ENCODE measurements around the gene SDK1. TPM values are rescaled to one million over a fixed set of nuclear protein-coding genes. Genes with fewer than 3 reads are reported as not detected.
"Not testable (repeated sequence)": the region's sequence is repeated elsewhere in the genome, so short reads cannot be mapped to it uniquely, and the experiment has no call there.

Gene SDK1
- polyA plus RNA-seq, 2 of the 4 experiments (the other 2 are of a cell fraction), result 0.12 to 0.28 TPM

GRCh38 chr7:4214291-4215155 lies 913.5 kb downstream of the SDK1 start:
- TF ChIP-seq, protein P1, sequence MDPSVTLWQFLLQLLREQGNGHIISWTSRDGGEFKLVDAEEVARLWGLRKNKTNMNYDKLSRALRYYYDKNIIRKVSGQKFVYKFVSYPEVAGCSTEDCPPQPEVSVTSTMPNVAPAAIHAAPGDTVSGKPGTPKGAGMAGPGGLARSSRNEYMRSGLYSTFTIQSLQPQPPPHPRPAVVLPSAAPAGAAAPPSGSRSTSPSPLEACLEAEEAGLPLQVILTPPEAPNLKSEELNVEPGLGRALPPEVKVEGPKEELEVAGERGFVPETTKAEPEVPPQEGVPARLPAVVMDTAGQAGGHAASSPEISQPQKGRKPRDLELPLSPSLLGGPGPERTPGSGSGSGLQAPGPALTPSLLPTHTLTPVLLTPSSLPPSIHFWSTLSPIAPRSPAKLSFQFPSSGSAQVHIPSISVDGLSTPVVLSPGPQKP (IDR thresholded peaks at IDR 0.05; ENCODE audit: low read depth, low read length), result no peak
- TF ChIP-seq ESRRA (IDR thresholded peaks at IDR 0.05; ENCODE audit: borderline replicate concordance, low read length), result no peak
- TF ChIP-seq NPAS2 (CRISPR knock-in tag; IDR thresholded peaks at IDR 0.05; ENCODE audit: borderline replicate concordance), result no peak
- no peak for DNase-seq (ENCODE audit: low read depth in 1 of 2, low spot score in 1 of 2)
- H3K4me2 ChIP-seq, result no peak overlapping the region
- ChIA-PET POLR2A (no interaction called here), CTCF (interaction anchor here (1.3 kb wide), 1 partner anchor 15 kb away, joined by 3 read pairs; no protein-coding TSS in a partner anchor)
- no peak overlapping the region for H3K27ac ChIP-seq
- WGBS (ENCODE audit: missing lambda C conversion rate), result 44% methylated on average over 24 of the region's 32 CpGs
- H3K4me1 ChIP-seq, result no peaks in the 10 kb centered on the region
- FAIRE-seq, result no peak
- no peak overlapping the region for H3K4me3 ChIP-seq
- no peaks in the 10 kb centered on the region for H3K9me3 ChIP-seq
- no peak for ATAC-seq

GRCh38 chr7:4215176-4215720 lies 914.2 kb downstream of the SDK1 start:
- POLR2A ChIA-PET, result no interaction called here
- Histone ChIP-seq H3K27ac (no peak overlapping the region), H3K4me2 (no peak overlapping the region), H3K4me3 (no peak overlapping the region), H3K4me1 (no peaks in the 10 kb centered on the region), H3K9me3 (no peaks in the 10 kb centered on the region)
- DNase-seq (ENCODE audit: low read depth in 1 of 2, low spot score in 1 of 2) (no peak), ATAC-seq (no peak), FAIRE-seq (no peak)
- TF ChIP-seq EP300 (IDR thresholded peaks at IDR 0.05), result no peak
- TF ChIP-seq EHMT2 (IDR thresholded peaks at IDR 0.05; ENCODE audit: low read depth), result no peak
- no peak for TF ChIP-seq RFX5 (IDR thresholded peaks at IDR 0.05)
- no peak for TF ChIP-seq CBX2 (IDR thresholded peaks at IDR 0.05; ENCODE audit: borderline replicate concordance, low read depth)
- CTCF ChIA-PET, result interaction anchor here (1.3 kb wide), 1 partner anchor 16 kb away, joined by 3 read pairs; no protein-coding TSS in a partner anchor
- WGBS (ENCODE audit: missing lambda C conversion rate), result 67% methylated on average over 16 of the region's 19 CpGs

GRCh38 chr7:4216016-4216415 lies 915.0 kb downstream of the SDK1 start:
- H3K9me3 ChIP-seq, result no peaks in the 10 kb centered on the region
- FAIRE-seq (no peak), DNase-seq (ENCODE audit: low read depth in 1 of 2, low spot score in 1 of 2) (no peak), ATAC-seq (no peak)
- H3K4me1 ChIP-seq, result no peaks in the 10 kb centered on the region
- no peak overlapping the region for H3K4me2 ChIP-seq
- whole genome bisulfite sequencing (ENCODE audit: missing lambda C conversion rate), result 36% methylated on average over 13 of the region's 16 CpGs
- CTCF ChIA-PET, result no interaction called here
- POLR2A ChIA-PET, result no interaction called here
- no peak overlapping the region for H3K27ac ChIP-seq
- no peak for TF ChIP-seq EHF (CRISPR knock-in tag; IDR thresholded peaks at IDR 0.05)
- TF ChIP-seq CBX2 (IDR thresholded peaks at IDR 0.05; ENCODE audit: borderline replicate concordance, low read depth), result no peak
- no peak for TF ChIP-seq NFE2L2 (conservative IDR thresholded peaks at IDR 0.05; ENCODE audit: low read length)
- no peak for TF ChIP-seq KDM5A (IDR thresholded peaks at IDR 0.05)
- no peak for TF ChIP-seq HOXA7 (CRISPR knock-in tag; IDR thresholded peaks at IDR 0.05)
- no peak for TF ChIP-seq KDM1A (IDR thresholded peaks at IDR 0.05; ENCODE audit: low read depth)
- TF ChIP-seq MAZ (IDR thresholded peaks at IDR 0.05; ENCODE audit: borderline replicate concordance, low read depth, low read length), result no peak
- H3K4me3 ChIP-seq, result no peak overlapping the region

GRCh38 chr7:4217126-4217660 lies 916.1 kb downstream of the SDK1 start:
- H3K4me2 ChIP-seq; H3K4me3 ChIP-seq; ATAC-seq; POLR2A ChIA-PET; DNase-seq (ENCODE audit: low read depth in 1 of 2, low spot score in 1 of 2); H3K27ac ChIP-seq; H3K4me1 ChIP-seq; H3K9me3 ChIP-seq; FAIRE-seq: not testable (repeated sequence)
- WGBS (ENCODE audit: missing lambda C conversion rate), result 88% methylated on average over 5 of the region's 29 CpGs
- CTCF ChIA-PET, result interaction anchor here (0.7 kb wide), 1 partner anchor 24 kb away, joined by 4 read pairs; no protein-coding TSS in a partner anchor

- FAIRE-seq (no peak), DNase-seq (ENCODE audit: low read depth in 1 of 2, low spot score in 1 of 2) (no peak), ATAC-seq (no peak)
- Histone ChIP-seq H3K4me2 (no peak overlapping the region), H3K9me3 (no peaks in the 10 kb centered on the region), H3K4me3 (no peak overlapping the region), H3K27ac (no peak overlapping the region), H3K4me1 (no peaks in the 10 kb centered on the region)
- WGBS (ENCODE audit: missing lambda C conversion rate), result 59% methylated on average over 6 of the region's 7 CpGs
- CTCF ChIA-PET, result interaction anchor here (0.7 kb wide), 1 partner anchor 75 kb away, joined by 3 read pairs; no protein-coding TSS in a partner anchor
- POLR2A ChIA-PET, result no interaction called here
- TF ChIP-seq RARB (CRISPR knock-in tag; IDR thresholded peaks at IDR 0.05) (no peak), POLR2AphosphoS2 (conservative IDR thresholded peaks at IDR 0.05; ENCODE audit: low read length) (no peak), ZNF302 (CRISPR knock-in tag; IDR thresholded peaks at IDR 0.05) (no peak), SMC3 (IDR thresholded peaks at IDR 0.05) (no peak), KDM5A (IDR thresholded peaks at IDR 0.05) (no peak), EHMT2 (IDR thresholded peaks at IDR 0.05; ENCODE audit: low read depth) (no peak), HOXB5 (CRISPR knock-in tag; IDR thresholded peaks at IDR 0.05) (no peak)
- TF ChIP-seq, protein P1 (IDR thresholded peaks at IDR 0.05; ENCODE audit: low read depth, low read length), result no peak
- TF ChIP-seq, protein P2, sequence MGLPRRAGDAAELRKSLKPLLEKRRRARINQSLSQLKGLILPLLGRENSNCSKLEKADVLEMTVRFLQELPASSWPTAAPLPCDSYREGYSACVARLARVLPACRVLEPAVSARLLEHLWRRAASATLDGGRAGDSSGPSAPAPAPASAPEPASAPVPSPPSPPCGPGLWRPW (IDR thresholded peaks at IDR 0.05), result no peak
- TF ChIP-seq, protein P3, sequence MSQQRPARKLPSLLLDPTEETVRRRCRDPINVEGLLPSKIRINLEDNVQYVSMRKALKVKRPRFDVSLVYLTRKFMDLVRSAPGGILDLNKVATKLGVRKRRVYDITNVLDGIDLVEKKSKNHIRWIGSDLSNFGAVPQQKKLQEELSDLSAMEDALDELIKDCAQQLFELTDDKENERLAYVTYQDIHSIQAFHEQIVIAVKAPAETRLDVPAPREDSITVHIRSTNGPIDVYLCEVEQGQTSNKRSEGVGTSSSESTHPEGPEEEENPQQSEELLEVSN (IDR thresholded peaks at IDR 0.05; ENCODE audit: borderline replicate concordance, low read depth), result no peak
Observed at GRCh38 chr7:4218481-4218880, 917.4 kb downstream of the SDK1 start.

Data from A549 (cell line).